Lower leg skin (tissue), 4 donors: ENCODE measurements around the gene TIMM44. TPM values are rescaled to one million over a fixed set of nuclear protein-coding genes. Genes with fewer than 3 reads are reported as not detected.
"Not testable (repeated sequence)": the region's sequence is repeated elsewhere in the genome, so short reads cannot be mapped to it uniquely, and the experiment has no call there.

ENCODE experiments used
- DNase-seq, 2 donors: peaks; one replicate each; pipeline ENCODE4 v3.0.0-alpha.2; 2019; ENCODE audit warnings: low spot score in 2 of 2
- H3K4me3 ChIP-seq: fragments of 200-600 bp; sonication (generic); 2 replicates; pipeline ENCODE4 v1.5.1; 2017; ENCODE audit warnings: mild to moderate bottlenecking, low read depth; ENCODE audit not compliant: poor library complexity, severe bottlenecking
- CTCF ChIP-seq, 3 donors: fragments of 450-650 bp; IDR thresholded peaks; one replicate each; pipeline ENCODE4 v1.5.1; 2016; ENCODE audit warnings: antibody characterized with exemption in 3 of 3, mild to moderate bottlenecking in 3 of 3, moderate library complexity in 2 of 3
- POLR2A ChIP-seq, 2 donors: fragments of 450-650 bp; IDR thresholded peaks; one replicate each; pipeline ENCODE4 v1.6.1; 2016 to 2017; ENCODE audit warnings: antibody characterized with exemption in 2 of 2, mild to moderate bottlenecking in 1 of 2, moderate library complexity in 1 of 2
- WGBS, 2 donors: methylation state at CpG; one replicate each; pipeline ENCODE4 v1.1.5; 2018; 5-methylcytosine and 5-hydroxymethylcytosine counted together
- intact Hi-C: fragments of 100-400 bp; cut with DNase I; formaldehyde crosslinking; loops from one replicate; pipeline ENCODE4 v1.15.0; 2023; ENCODE audit warnings: low total_unique reads
- total RNA-seq, 4 donors: library from RNA; depleted of rRNA; stranded (reverse); fragments of >200 nt; gene quantifications; one replicate each; pipeline ENCODE4 v1.1.0, GENCODE V29; 2016

The TIMM44 gene
- total RNA-seq, 4 donors from 2014 or later, result 36.8 to 119 (median 51.7) TPM

DNA sequence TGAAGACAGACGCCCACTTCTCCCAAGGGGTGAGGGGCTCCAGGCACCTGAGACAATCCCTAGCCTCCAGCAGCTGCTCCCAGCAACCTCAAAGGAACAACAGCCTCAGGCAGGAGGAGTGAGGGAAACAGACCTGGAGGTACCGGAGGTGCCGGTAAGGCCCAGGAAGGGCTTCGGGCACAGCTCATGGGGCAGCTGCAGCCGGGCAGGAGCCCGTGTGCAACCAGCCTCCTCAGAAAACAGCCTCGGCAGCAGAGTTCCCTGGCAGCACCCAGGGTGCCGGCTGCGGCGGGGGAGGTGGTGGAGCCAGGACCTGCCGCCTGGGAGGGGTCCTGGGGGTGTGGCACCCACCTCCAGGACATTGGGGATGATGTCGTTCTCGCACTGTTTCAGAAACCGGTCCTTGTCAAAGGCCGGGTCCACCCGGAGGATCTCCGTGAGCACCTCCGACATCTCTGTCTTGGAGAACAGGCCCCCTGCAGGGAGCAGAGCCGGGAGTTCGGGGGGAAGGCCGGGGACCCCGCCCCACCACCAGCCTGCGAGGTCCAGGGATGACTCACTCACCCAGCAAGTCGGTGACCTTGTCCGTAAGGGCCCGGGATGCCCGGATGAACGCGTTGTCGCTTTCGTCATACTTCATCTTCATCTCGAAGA, 11.1 kb downstream of the TIMM44 start:
- no peak overlapping the region for H3K4me3 ChIP-seq
- WGBS, 2 donors, result 92 to 94% methylated on average over 26 to 31 of the region's 32 CpGs
- intact Hi-C loops, result no loop called here
- no peak for DNase-seq
- TF ChIP-seq CTCF (IDR thresholded peaks at IDR 0.05) (no peak), POLR2A (IDR thresholded peaks at IDR 0.05) (no peak)

- intact Hi-C loops, result no loop called here
- H3K4me3 ChIP-seq, result no peak overlapping the region
- WGBS, 2 donors, result 83 to 87% methylated on average over 32 to 36 of the region's 36 CpGs
- TF ChIP-seq POLR2A (IDR thresholded peaks at IDR 0.05), result no peak
- TF ChIP-seq CTCF (IDR thresholded peaks at IDR 0.05), result no peak
- DNase-seq, result no peak
Observed at GRCh38 chr19:7931221-7932061, 12.0 kb downstream of the TIMM44 start.

- WGBS, 2 donors, result 75 to 92% methylated on average over 7 of the region's 7 CpGs
- intact Hi-C loops, result no loop called here
- DNase-seq, result no peak
- TF ChIP-seq POLR2A (IDR thresholded peaks at IDR 0.05), result no peak
- no peak for TF ChIP-seq CTCF (IDR thresholded peaks at IDR 0.05)
- no peak overlapping the region for H3K4me3 ChIP-seq
Observed at GRCh38 chr19:7930765-7931164, 12.7 kb downstream of the TIMM44 start.

- intact Hi-C loops, DNase-seq, H3K4me3 ChIP-seq: not testable (repeated sequence)
- WGBS, 2 donors, result 81 to 89% methylated on average over 9 to 11 of the region's 11 CpGs
Observed at GRCh38 chr19:7930030-7930429, 13.4 kb downstream of the TIMM44 start.

DNA sequence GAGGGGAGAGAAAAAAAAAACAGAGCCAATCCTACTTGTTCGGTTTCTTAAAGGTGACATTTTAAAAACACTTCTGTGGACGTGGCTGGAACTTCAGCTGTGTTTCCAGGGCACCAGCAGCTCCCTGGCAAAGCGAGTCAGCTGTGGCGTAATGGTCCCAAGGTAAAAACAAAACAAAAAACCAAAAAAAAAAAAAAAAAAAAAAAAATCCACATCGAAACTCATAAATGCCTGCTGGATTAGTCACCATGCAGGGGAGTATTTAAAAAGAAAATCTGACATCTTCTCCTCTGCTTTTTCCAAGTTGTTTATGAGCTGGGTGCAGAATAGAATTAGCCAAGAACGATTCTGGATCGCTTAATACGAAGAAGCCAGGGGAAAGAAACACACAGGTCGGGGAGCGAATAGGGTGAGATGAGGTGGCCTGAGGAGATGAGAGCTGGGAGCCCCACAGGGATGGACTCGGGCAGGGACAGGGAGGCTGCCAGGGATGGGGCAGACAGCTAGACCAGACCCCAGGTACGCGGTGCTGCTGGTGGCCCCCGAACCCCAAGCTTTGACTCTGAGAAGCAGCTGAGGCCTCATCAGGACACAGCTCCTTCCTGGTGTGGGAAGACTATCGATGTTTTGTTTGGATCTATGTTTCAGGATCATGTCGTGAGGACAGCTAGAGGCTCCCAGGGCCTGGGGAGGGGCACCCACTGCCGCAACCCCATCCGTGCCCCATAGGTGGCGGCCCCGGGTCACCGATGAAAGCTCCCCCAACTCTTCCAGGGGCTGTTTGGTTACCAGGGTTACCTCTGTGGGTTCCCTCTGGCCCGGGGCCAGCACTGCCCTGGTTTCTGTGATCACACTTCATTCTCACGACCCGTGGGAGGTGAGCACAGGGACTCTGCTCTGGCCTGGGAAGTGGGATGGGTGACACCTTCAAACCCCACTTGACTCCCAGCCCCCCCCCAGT, 14.4 kb downstream of the TIMM44 start:
- 23 to 39% methylated on average over 24 of the region's 24 CpGs for WGBS, 2 donors
- intact Hi-C loops, result loop anchor here (5.0 kb wide), 1 partner anchor 77 kb away; no protein-coding TSS in a partner anchor
- DNase-seq, result no peak
- H3K4me3 ChIP-seq, result no peak overlapping the region
- TF ChIP-seq POLR2A (IDR thresholded peaks at IDR 0.05) (no peak), CTCF (IDR thresholded peaks at IDR 0.05) (no peak)
